Activated CD8-positive, alpha-beta T cell treated with anti-CD3 and anti-CD28 coated beads for 36 hours (primary cell): Measurements from ENCODE around the gene NNMT. TPM values are rescaled to one million over a fixed set of nuclear protein-coding genes. Genes with fewer than 3 reads are reported as not detected.

Experiments used
- ATAC-seq: fragments of 200-7000 bp; cut with Tn5 transposase; one replicate; pipeline ENCODE4 v1.10.0; 2021; ENCODE audit warnings: mild to moderate bottlenecking, moderate library complexity
- CTCF ChIA-PET: fragments of 350-600 bp; sonication (Branson Sonifier 250); formaldehyde crosslinking; loops from one replicate; lab custom pipeline; 2021; ENCODE audit warnings: antibody characterized with exemption; lab: Charles Lee
- POLR2A ChIA-PET: fragments of 350-600 bp; sonication (Branson Sonifier 250); formaldehyde crosslinking; loops from one replicate; lab custom pipeline; 2021; ENCODE audit warnings: antibody characterized with exemption; lab: Charles Lee
- DNase-seq: peaks from one replicate; pipeline ENCODE4 v3.0.0-alpha.2; 2020
- H3K27ac Mint-ChIP-seq: one replicate; pipeline ENCODE4 v1.8.0; 2021; ENCODE audit warnings: mild to moderate bottlenecking, mixed read lengths
- H3K27me3 Mint-ChIP-seq: one replicate; pipeline ENCODE4 v1.8.0; 2021; ENCODE audit warnings: mixed read lengths
- H3K36me3 Mint-ChIP-seq: one replicate; pipeline ENCODE4 v1.8.0; 2021; ENCODE audit warnings: low read depth, mixed read lengths
- H3K4me1 Mint-ChIP-seq: one replicate; pipeline ENCODE4 v1.8.0; 2021; ENCODE audit warnings: low read depth, mixed read lengths
- H3K4me3 Mint-ChIP-seq: one replicate; pipeline ENCODE4 v1.8.0; 2021; ENCODE audit warnings: mild to moderate bottlenecking, moderate library complexity, mixed read lengths
- H3K9me3 Mint-ChIP-seq: one replicate; pipeline ENCODE4 v1.8.0; 2021; ENCODE audit warnings: mixed read lengths
- CTCF ChIP-seq: fragments of 200-600 bp; IDR thresholded peaks from one replicate; pipeline ENCODE4 v1.8.0; 2022; ENCODE audit warnings: antibody characterized with exemption, mild to moderate bottlenecking
- intact Hi-C: fragments of 100-400 bp; cut with micrococcal nuclease; formaldehyde crosslinking; loops from one replicate; pipeline ENCODE4 v1.10.0; 2022
- total RNA-seq, 2 experiments: library from RNA; stranded (reverse); gene quantifications; one replicate each; pipeline ENCODE4 v1.2.3, GENCODE V29; 2021

Gene NNMT
- total RNA-seq, 2 experiments from 2014 or later: not detected

GRCh38 chr11:114269498-114269897, 26.7 kb upstream of the NNMT start:
- no peak overlapping the region for H3K27ac Mint-ChIP-seq
- ATAC-seq: no peak
- no peaks in the 10 kb centered on the region for H3K9me3 Mint-ChIP-seq
- H3K4me3 Mint-ChIP-seq: no peak overlapping the region
- H3K4me1 Mint-ChIP-seq: no peaks in the 10 kb centered on the region
- intact Hi-C loops: no loop called here
- CTCF ChIA-PET: interaction anchor here (0.8 to 2.2 kb wide), 4 partner anchors 9 to 276 kb away, joined by 3 to 8 read pairs (median 4); no protein-coding TSS in a partner anchor
- no peaks in the 10 kb centered on the region for H3K36me3 Mint-ChIP-seq
- peaks cover 23% of the 10 kb centered on the region for H3K27me3 Mint-ChIP-seq
- TF ChIP-seq CTCF: no peak
- no peak for DNase-seq
- POLR2A ChIA-PET: no interaction called here

- Mint-ChIP-seq H3K4me3 (no peak overlapping the region), H3K27me3 (peaks cover 26% of the 10 kb centered on the region), H3K27ac (no peak overlapping the region), H3K4me1 (no peaks in the 10 kb centered on the region), H3K9me3 (no peaks in the 10 kb centered on the region), H3K36me3 (no peaks in the 10 kb centered on the region)
- TF ChIP-seq CTCF: no peak
- ChIA-PET POLR2A (no interaction called here), CTCF (interaction anchor here (2.3 kb wide), 1 partner anchor 9 kb away, joined by 18 read pairs; no protein-coding TSS in a partner anchor)
- ATAC-seq: no peak
- no peak for DNase-seq
- intact Hi-C loops: no loop called here
These were observed 25.5 kb upstream of the NNMT start for GRCh38 chr11:114270531-114271270.

- no peaks in the 10 kb centered on the region for H3K9me3 Mint-ChIP-seq
- no peaks in the 10 kb centered on the region for H3K4me1 Mint-ChIP-seq
- intact Hi-C loops: no loop called here
- CTCF ChIA-PET: interaction anchor here (1.4 to 2.3 kb wide), 2 partner anchors 10 to 277 kb away, joined by 4 to 18 read pairs; no protein-coding TSS in a partner anchor
- H3K27ac Mint-ChIP-seq: no peak overlapping the region
- DNase-seq (no peak), ATAC-seq (no peak)
- H3K4me3 Mint-ChIP-seq: no peak overlapping the region
- TF ChIP-seq CTCF: no peak
- POLR2A ChIA-PET: no interaction called here
- no peaks in the 10 kb centered on the region for H3K36me3 Mint-ChIP-seq
- H3K27me3 Mint-ChIP-seq: peaks cover 27% of the 10 kb centered on the region
These were observed 24.9 kb upstream of the NNMT start for GRCh38 chr11:114271316-114271715.

GRCh38 chr11:114272311-114272710, 23.9 kb upstream of the NNMT start:
- ChIA-PET CTCF (interaction anchor here (0.6 to 2.3 kb wide), 3 partner anchors 11 to 278 kb away, joined by 3 to 18 read pairs (median 4); no protein-coding TSS in a partner anchor), POLR2A (interaction anchor here (1.4 kb wide), 1 partner anchor 13 kb away, joined by 3 read pairs; no protein-coding TSS in a partner anchor)
- no peak overlapping the region for H3K4me3 Mint-ChIP-seq
- H3K36me3 Mint-ChIP-seq: no peaks in the 10 kb centered on the region
- H3K27ac Mint-ChIP-seq: no peak overlapping the region
- no peak for TF ChIP-seq CTCF
- peaks cover 33% of the 10 kb centered on the region for H3K27me3 Mint-ChIP-seq
- no peaks in the 10 kb centered on the region for H3K4me1 Mint-ChIP-seq
- DNase-seq: no peak
- intact Hi-C loops: no loop called here
- H3K9me3 Mint-ChIP-seq: no peaks in the 10 kb centered on the region
- ATAC-seq: no peak

- no peak for TF ChIP-seq CTCF
- POLR2A ChIA-PET: interaction anchor here (1.4 kb wide), 1 partner anchor 13 kb away, joined by 3 read pairs; no protein-coding TSS in a partner anchor
- Mint-ChIP-seq H3K4me3 (no peak overlapping the region), H3K27me3 (peaks cover 35% of the 10 kb centered on the region), H3K4me1 (no peaks in the 10 kb centered on the region), H3K9me3 (no peaks in the 10 kb centered on the region), H3K27ac (no peak overlapping the region), H3K36me3 (no peaks in the 10 kb centered on the region)
- no peak for ATAC-seq
- intact Hi-C loops: no loop called here
- no peak for DNase-seq
- CTCF ChIA-PET: interaction anchor here (2.0 to 2.3 kb wide), 2 partner anchors 10 to 12 kb away, joined by 6 to 18 read pairs; no protein-coding TSS in a partner anchor
These were observed 23.1 kb upstream of the NNMT start for GRCh38 chr11:114273071-114273470.
